T-helper 17 cell (primary cell): ENCODE data around the gene PPA1. TPM values are rescaled to one million over a fixed set of nuclear protein-coding genes. Genes with fewer than 3 reads are reported as not detected.
"Not testable (repeated sequence)": the region's sequence is repeated elsewhere in the genome, so short reads cannot be mapped to it uniquely, and the experiment has no call there.

Experiments
- ATAC-seq: fragments of 150-1000 bp; cut with Tn5 transposase; 2 replicates; pipeline ENCODE4 v1.10.0; 2021; ENCODE audit warnings: mild to moderate bottlenecking, moderate library complexity
- DNase-seq, 3 donors: peaks; one replicate each; pipeline versions ENCODE4 v3.0.0 to v3.0.0-alpha.2; 2020 to 2021
- H3K9me3 ChIP-seq: one replicate; pipeline ENCODE4 v1.7.0; 2013; ENCODE audit warnings: low read length, mild to moderate bottlenecking; ENCODE audit not compliant: control insufficient read depth, poor library complexity, severe bottlenecking
- H3K27ac Mint-ChIP-seq: one replicate; pipeline ENCODE4 v1.8.0; 2022; ENCODE audit warnings: mild to moderate bottlenecking, moderate library complexity, mixed read lengths
- H3K27me3 Mint-ChIP-seq: one replicate; pipeline ENCODE4 v1.8.0; 2022; ENCODE audit warnings: mixed read lengths
- H3K36me3 Mint-ChIP-seq: one replicate; pipeline ENCODE4 v1.8.0; 2022; ENCODE audit warnings: low read depth, mixed read lengths
- H3K4me1 Mint-ChIP-seq: one replicate; pipeline ENCODE4 v1.8.0; 2022; ENCODE audit warnings: mild to moderate bottlenecking, mixed read lengths
- H3K4me3 Mint-ChIP-seq: one replicate; pipeline ENCODE4 v1.8.0; 2022; ENCODE audit warnings: mild to moderate bottlenecking, moderate library complexity, mixed read lengths
- total RNA-seq, 4 donors: library from RNA in 2 of 4; stranded (reverse) in 2 of 4; gene quantifications; one replicate each; pipeline ENCODE4 v1.2.3 and lab custom pipeline; 2022 to 2026

Gene PPA1
- total RNA-seq, 2 donors from 2014 or later: 69.8 to 80.9 TPM

DNA sequence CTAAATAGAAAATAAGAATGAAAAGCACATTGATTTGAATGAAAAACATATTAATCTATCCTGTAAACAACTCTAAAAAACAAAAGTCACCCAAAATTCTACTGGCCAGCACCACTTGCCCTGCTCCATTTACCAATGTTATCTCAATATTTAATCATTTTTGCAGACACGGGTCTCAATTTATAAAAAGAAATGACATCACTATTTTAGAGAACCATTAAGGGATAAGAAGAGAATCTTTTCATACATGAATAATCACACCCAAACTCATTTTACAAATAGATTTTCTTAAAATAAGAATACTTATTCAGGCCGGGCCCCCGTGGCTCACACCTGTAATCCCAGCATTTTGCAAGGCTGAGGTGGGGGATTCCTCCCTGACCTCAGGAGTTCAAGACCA, 66.8 kb downstream of the PPA1 start:
- Mint-ChIP-seq H3K27me3 (no peaks in the 10 kb centered on the region), H3K36me3 (peaks cover 2% of the 10 kb centered on the region), H3K27ac (no peak overlapping the region), H3K4me3 (no peak overlapping the region), H3K4me1 (peaks cover 52% of the 10 kb centered on the region)
- DNase-seq (no peak), ATAC-seq (no peak)
- H3K9me3 ChIP-seq: no peaks in the 10 kb centered on the region

DNA sequence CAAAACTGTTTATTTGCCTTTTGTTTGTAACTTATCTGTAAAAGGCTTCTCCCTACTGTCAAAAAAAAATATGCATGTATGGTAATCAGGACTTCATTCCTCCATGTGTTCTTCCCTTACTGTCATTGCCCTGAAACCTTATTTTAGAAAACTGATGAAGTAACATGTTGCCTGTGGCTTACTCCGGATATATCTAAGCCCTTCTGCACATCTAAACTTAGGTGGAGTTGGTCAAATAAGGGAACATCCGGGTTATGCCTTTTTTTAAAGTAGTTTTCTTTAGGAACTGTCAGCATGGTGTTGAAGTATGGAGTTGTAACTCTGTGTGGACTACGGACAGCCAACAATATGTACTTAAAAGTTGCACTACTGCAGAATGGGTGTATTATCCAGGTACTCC, 69.1 kb downstream of the PPA1 start:
- ATAC-seq (no peak), DNase-seq (no peak)
- Mint-ChIP-seq H3K4me3 (no peak overlapping the region), H3K27me3 (no peaks in the 10 kb centered on the region), H3K27ac (no peak overlapping the region), H3K36me3 (peaks cover 2% of the 10 kb centered on the region), H3K4me1 (peaks cover 48% of the 10 kb centered on the region)
- no peaks in the 10 kb centered on the region for H3K9me3 ChIP-seq

DNA sequence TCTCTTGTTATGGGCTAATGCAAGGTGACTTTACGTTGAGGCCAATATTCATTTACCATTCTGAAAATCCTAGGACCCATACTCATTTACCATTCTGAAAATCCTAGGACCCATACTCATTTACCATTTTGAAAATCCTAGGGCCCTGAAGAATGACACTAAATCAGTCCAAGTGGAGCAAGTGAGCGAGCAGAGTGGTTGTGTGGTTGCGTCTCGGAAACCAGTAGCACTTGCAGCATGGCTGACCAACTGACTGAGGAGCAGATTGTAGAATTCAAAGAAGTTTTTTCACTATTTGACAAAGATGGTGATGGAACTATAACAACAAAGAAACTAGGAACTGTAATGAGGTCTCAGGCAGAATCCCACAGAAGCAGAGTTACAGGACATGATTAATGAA, 69.8 kb downstream of the PPA1 start:
- ATAC-seq (no peak), DNase-seq (no peak)
- Mint-ChIP-seq H3K27me3 (no peaks in the 10 kb centered on the region), H3K4me1 (peaks cover 42% of the 10 kb centered on the region), H3K4me3 (peak overlapping the region; percentile 82), H3K27ac (peak overlapping the region; percentile 37), H3K36me3 (peaks cover 2% of the 10 kb centered on the region)
- H3K9me3 ChIP-seq: no peaks in the 10 kb centered on the region

DNA sequence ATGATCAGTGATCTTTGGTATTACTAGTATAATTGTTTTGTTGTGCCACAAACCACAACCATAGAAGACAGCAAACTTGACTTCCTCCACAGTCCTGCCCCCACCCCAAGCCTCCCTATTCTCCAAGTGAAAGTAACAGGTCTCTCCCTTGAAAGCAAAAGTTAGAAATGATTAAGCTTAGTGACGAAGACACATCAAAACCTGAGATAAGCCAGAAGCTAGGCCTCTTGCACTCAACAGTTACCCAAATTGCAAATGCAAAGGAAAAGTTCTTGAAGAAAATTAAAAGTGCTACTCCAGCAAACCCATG, 70.4 kb downstream of the PPA1 start:
- peaks cover 2% of the 10 kb centered on the region for H3K36me3 Mint-ChIP-seq
- H3K4me3 Mint-ChIP-seq: peak overlapping the region; percentile 82
- DNase-seq (no peak), ATAC-seq (peak; percentile 81)
- H3K27me3 Mint-ChIP-seq: no peaks in the 10 kb centered on the region
- H3K27ac Mint-ChIP-seq: peak overlapping the region; percentile 37
- H3K9me3 ChIP-seq: no peaks in the 10 kb centered on the region
- peaks cover 37% of the 10 kb centered on the region for H3K4me1 Mint-ChIP-seq

DNA sequence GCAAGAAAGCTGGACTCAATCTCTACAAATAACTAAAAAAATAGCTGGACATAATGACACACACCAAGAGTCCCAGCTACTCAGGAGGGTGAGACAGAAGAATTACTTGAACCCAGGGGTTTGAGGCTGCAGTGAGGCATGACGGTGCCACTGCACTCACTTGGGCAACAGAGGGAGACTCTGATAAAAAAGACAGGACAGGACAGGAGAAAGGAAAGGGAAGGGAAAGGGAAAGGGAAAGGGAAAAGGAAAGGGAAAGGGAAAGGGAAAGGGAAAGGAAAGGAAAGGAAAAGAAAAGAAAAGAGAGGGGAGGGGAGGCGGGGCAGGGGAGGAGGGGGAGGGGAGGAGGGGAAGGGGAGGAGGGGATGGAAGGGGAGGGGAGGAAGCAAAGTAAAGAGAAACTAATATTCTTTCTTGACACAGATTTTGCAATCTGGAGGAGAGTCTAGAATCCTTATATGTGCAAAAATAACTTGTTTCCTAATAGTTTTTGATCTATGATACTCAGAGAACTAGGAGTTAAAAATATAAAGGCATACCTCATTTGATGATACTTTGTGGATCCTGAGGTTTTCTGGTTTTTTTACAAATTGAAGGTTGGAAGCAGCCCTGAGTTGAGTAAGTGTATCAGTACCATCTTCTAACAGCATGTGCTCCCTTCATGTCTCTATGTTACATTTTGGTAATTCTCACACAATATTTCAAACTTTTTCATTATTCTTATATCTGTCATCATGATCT, 70.9 kb downstream of the PPA1 start:
- peak overlapping the region; percentile 82 for H3K4me3 Mint-ChIP-seq
- DNase-seq: no peak
- peak overlapping the region; percentile 37 for H3K27ac Mint-ChIP-seq
- peaks cover 2% of the 10 kb centered on the region for H3K36me3 Mint-ChIP-seq
- no peaks in the 10 kb centered on the region for H3K27me3 Mint-ChIP-seq
- H3K9me3 ChIP-seq: no peaks in the 10 kb centered on the region
- peaks cover 35% of the 10 kb centered on the region for H3K4me1 Mint-ChIP-seq
- peak; percentile 65 for ATAC-seq

DNA sequence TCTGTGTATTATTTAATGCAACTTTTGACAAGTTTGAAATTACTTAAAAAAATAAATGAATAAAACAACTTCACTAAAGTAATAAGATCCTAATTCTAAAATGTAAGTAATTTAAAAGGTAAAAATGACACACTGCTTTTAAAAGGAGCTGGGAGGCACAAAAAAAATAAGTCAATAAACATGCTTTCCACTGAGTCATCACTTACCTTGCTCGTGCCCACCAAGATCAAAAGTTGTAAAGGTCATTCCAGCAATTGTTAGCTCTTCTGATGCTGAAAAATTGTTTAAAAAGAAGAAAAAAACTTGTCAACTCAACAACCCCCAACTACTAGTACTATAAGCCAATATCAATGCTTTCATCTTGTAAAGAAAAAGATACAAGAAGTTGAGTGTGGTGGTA, 72.4 kb downstream of the PPA1 start:
- DNase-seq (no peak), ATAC-seq (no peak)
- H3K4me1 Mint-ChIP-seq: peaks cover 36% of the 10 kb centered on the region
- peak overlapping the region; percentile 11 for H3K27ac Mint-ChIP-seq
- no peaks in the 10 kb centered on the region for H3K27me3 Mint-ChIP-seq
- H3K36me3 Mint-ChIP-seq: peaks cover 6% of the 10 kb centered on the region
- no peaks in the 10 kb centered on the region for H3K9me3 ChIP-seq
- no peak overlapping the region for H3K4me3 Mint-ChIP-seq

DNA sequence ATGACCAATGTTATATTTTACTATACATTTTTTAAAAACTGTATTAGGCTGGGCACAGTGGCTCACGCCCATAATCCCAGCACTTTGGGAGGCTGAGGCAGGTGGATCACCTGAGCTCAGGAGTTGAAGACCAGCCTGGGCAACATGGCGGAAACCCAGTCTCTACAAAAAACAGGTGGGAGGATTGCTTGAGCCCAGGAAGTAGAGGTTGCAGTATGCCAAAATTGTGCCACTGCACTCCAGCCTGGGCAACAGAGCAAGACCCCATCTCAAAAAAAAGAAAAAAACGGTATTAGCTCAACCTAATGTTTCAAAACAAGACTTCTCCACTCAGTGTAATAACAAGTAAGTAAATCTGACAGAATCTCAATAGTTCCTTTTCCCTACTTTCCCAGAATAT, 73.9 kb downstream of the PPA1 start:
- DNase-seq, H3K27me3 Mint-ChIP-seq, ATAC-seq, H3K9me3 ChIP-seq, H3K4me3 Mint-ChIP-seq: not testable (repeated sequence)
- Mint-ChIP-seq H3K36me3 (peaks cover 15% of the 10 kb centered on the region), H3K27ac (peak overlapping the region; percentile 11), H3K4me1 (peaks cover 40% of the 10 kb centered on the region)

DNA sequence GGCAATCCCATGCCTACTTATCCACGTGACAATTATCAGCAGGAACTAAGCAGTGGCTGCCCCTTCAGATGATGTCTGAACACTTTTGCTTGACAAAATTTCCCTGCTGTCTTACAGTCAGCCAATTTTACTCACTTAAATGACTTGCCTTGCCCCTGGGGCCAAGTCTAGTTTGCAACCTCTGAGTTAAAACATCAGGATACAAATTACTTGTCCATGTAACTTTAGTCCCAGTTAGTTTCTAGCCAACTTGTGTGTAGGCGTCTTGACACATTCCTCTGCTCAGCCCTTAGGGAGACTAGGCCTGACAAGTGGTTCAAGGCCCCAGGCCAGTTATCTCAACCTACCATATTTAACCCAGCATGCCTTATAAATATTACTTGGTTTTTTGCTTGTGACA, 75.1 kb downstream of the PPA1 start:
- ATAC-seq: no peak
- Mint-ChIP-seq H3K27me3 (no peaks in the 10 kb centered on the region), H3K27ac (no peak overlapping the region), H3K4me3 (no peak overlapping the region), H3K36me3 (peaks cover 16% of the 10 kb centered on the region), H3K4me1 (peaks cover 29% of the 10 kb centered on the region)
- no peak for DNase-seq
- no peaks in the 10 kb centered on the region for H3K9me3 ChIP-seq

DNA sequence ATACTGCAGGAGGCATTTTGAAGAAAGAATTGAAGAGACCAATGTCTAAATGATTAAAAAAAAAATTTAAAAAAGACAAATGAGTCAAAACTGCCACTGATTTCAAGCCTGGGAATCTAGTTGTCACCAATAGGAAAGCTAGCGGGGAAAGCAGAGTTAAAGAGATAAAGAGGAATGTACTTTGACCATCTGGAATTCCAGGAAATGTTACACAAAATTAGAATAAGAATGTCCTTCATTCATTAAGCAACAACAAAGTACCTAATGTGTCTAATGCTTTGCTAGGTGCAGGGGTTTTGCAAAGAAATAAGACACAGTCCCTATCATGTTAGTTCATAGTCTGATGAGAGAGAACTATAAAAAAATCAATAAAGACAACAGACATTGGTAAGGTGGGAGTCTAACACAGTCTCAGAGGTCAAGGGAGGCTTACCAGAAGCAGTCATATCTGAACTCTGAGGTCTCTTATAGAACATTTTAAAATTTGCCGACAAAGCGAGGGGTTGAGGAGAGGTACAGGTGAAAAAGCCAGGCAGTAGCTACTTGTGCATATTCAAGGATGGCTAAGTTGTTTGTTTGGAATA, 77.9 kb downstream of the PPA1 start:
- ATAC-seq: no peak

More for the DNA sequence above, 77.9 kb downstream of the PPA1 start:
- no peak for DNase-seq
- peaks cover 18% of the 10 kb centered on the region for H3K36me3 Mint-ChIP-seq
- H3K27ac Mint-ChIP-seq: peak overlapping the region; percentile 63
- H3K4me1 Mint-ChIP-seq: peaks cover 19% of the 10 kb centered on the region
- H3K9me3 ChIP-seq: no peaks in the 10 kb centered on the region
- H3K4me3 Mint-ChIP-seq: no peak overlapping the region
- no peaks in the 10 kb centered on the region for H3K27me3 Mint-ChIP-seq

Other genes starting within 250 kb of the PPA1 start
- gene MACROH2A2, start 180.6 kb downstream of the PPA1 start, total RNA-seq: 1 to 10 TPM; 2.7 to 4.9 TPM
- gene AIFM2, start 100.6 kb downstream of the PPA1 start, total RNA-seq: 1 to 10 TPM; 2.1 to 3.0 TPM
- gene TYSND1, start 86.7 kb downstream of the PPA1 start, total RNA-seq: 10 to 100 TPM; 14.2 to 14.9 TPM
- 100 to 1,000 TPM; 131 to 132 TPM for gene SAR1A, start 62.9 kb downstream of the PPA1 start, total RNA-seq
- gene NPFFR1, start 50.6 kb upstream of the PPA1 start, total RNA-seq: not detected
- gene LRRC20, start 149.2 kb upstream of the PPA1 start, total RNA-seq: 1 to 10 TPM; 1.9 to 2.5 TPM
- 10 to 100 TPM; 44.2 to 49.5 TPM for gene EIF4EBP2, start 170.7 kb upstream of the PPA1 start, total RNA-seq
- gene NODAL, start 208.3 kb upstream of the PPA1 start, total RNA-seq: not detected
- gene PALD1, start 245.3 kb upstream of the PPA1 start, total RNA-seq: under 1 TPM; 0.07 to 0.13 TPM